ENCODE data around the gene UBQLN1.

The UBQLN1 gene

GRCh38 chr9:83691492-83691891 lies 16.3 kb downstream of the UBQLN1 start:
- no peak for DNase-seq (ENCODE audit: low read depth in 2 of 2, low spot score in 1 of 2)

GRCh38 chr9:83688921-83689320 lies 18.8 kb downstream of the UBQLN1 start:
- no peak for DNase-seq (ENCODE audit: low read depth in 2 of 2, low spot score in 1 of 2)

GRCh38 chr9:83681490-83681889 lies 26.3 kb downstream of the UBQLN1 start:
- no peak for DNase-seq (ENCODE audit: low read depth in 2 of 2, low spot score in 1 of 2)

- DNase-seq (ENCODE audit: low read depth in 2 of 2, low spot score in 1 of 2) = no peak
Measured at GRCh38 chr9:83680233-83680632, 27.5 kb downstream of the UBQLN1 start.

GRCh38 chr9:83677596-83677995 lies 30.2 kb downstream of the UBQLN1 start:
- DNase-seq (ENCODE audit: low read depth in 2 of 2, low spot score in 1 of 2) = no peak

GRCh38 chr9:83675466-83675865 lies 32.3 kb downstream of the UBQLN1 start:
- no peak for DNase-seq (ENCODE audit: low read depth in 2 of 2, low spot score in 1 of 2)

- DNase-seq (ENCODE audit: low read depth in 2 of 2, low spot score in 1 of 2) = no peak
Measured at GRCh38 chr9:83671451-83671850, 36.3 kb downstream of the UBQLN1 start.

- DNase-seq (ENCODE audit: low read depth in 2 of 2, low spot score in 1 of 2) = no peak
Measured at GRCh38 chr9:83670381-83670780, 37.4 kb downstream of the UBQLN1 start.

- no peak for DNase-seq (ENCODE audit: low read depth in 2 of 2, low spot score in 1 of 2)
Measured at GRCh38 chr9:83669067-83669466, 38.7 kb downstream of the UBQLN1 start.

GRCh38 chr9:83665580-83666200 lies 42.1 kb downstream of the UBQLN1 start:
- no peak for DNase-seq (ENCODE audit: low read depth in 2 of 2, low spot score in 1 of 2)

- no peak for DNase-seq (ENCODE audit: low read depth in 2 of 2, low spot score in 1 of 2)
Measured at GRCh38 chr9:83662933-83663332, 44.8 kb downstream of the UBQLN1 start.

- DNase-seq (ENCODE audit: low read depth in 2 of 2, low spot score in 1 of 2) = no peak
Measured at GRCh38 chr9:83656952-83657351, 50.8 kb downstream of the UBQLN1 start.

GRCh38 chr9:83656032-83656680 lies 51.6 kb downstream of the UBQLN1 start:
- no peak for DNase-seq (ENCODE audit: low read depth in 2 of 2, low spot score in 1 of 2)

GRCh38 chr9:83655433-83655832 lies 52.3 kb downstream of the UBQLN1 start:
- no peak for DNase-seq (ENCODE audit: low read depth in 2 of 2, low spot score in 1 of 2)

GRCh38 chr9:83652433-83652832 lies 55.3 kb downstream of the UBQLN1 start:
- DNase-seq (ENCODE audit: low read depth in 2 of 2, low spot score in 1 of 2) = no peak

GRCh38 chr9:83651558-83651957 lies 56.2 kb downstream of the UBQLN1 start:
- DNase-seq (ENCODE audit: low read depth in 2 of 2, low spot score in 1 of 2) = no peak

GRCh38 chr9:83649515-83649914 lies 58.2 kb downstream of the UBQLN1 start:
- DNase-seq (ENCODE audit: low read depth in 2 of 2, low spot score in 1 of 2) = no peak

GRCh38 chr9:83649080-83649479 lies 58.7 kb downstream of the UBQLN1 start:
- peak; percentile 35 to 55 for DNase-seq (ENCODE audit: low read depth in 2 of 2, low spot score in 1 of 2)

- no peak for DNase-seq (ENCODE audit: low read depth in 2 of 2, low spot score in 1 of 2)
Measured at GRCh38 chr9:83646500-83647239, 61.1 kb downstream of the UBQLN1 start.

GRCh38 chr9:83642793-83643192 lies 65.0 kb downstream of the UBQLN1 start:
- DNase-seq (ENCODE audit: low read depth in 2 of 2, low spot score in 1 of 2) = no peak

- no peak for DNase-seq (ENCODE audit: low read depth in 2 of 2, low spot score in 1 of 2)
Measured at GRCh38 chr9:83639266-83639665, 68.5 kb downstream of the UBQLN1 start.

- DNase-seq (ENCODE audit: low read depth in 2 of 2, low spot score in 1 of 2) = no peak
Measured at GRCh38 chr9:83637389-83637788, 70.4 kb downstream of the UBQLN1 start.

Measured in stimulated activated CD8-positive, alpha-beta memory T cell treated with anti-CD3 and anti-CD28 coated beads, Interleukin-4, amount 100 ng/mL, for 1 hour (primary cell).